OCI-LY3 (cell line): Measurements from ENCODE around the gene MTHFD1L.

Source experiments
- H2AFZ ChIP-seq: fragments of 200-600, 300-600 bp; shearing (Covaris generic); 2 replicates; pipeline ENCODE4 v1.6.0; 2014; ENCODE audit warnings: antibody characterized with exemption, low read depth, low read length
- H3K27ac ChIP-seq: fragments of 200-600, 300-600 bp; sonication (generic); 2 replicates; pipeline ENCODE4 v1.5.1; 2014; ENCODE audit warnings: mild to moderate bottlenecking, low read length, moderate library complexity, mixed read lengths
- H3K27me3 ChIP-seq: fragments of 200-600, 300-600 bp; sonication (generic); 2 replicates; pipeline ENCODE4 v1.6.1; 2014; ENCODE audit warnings: low read depth, low read length, mixed read lengths
- H3K36me3 ChIP-seq: fragments of 200-600, 300-600 bp; sonication (generic); replicated peaks from 2 replicates; pipeline ENCODE3; 2014; ENCODE audit warnings: low read depth, low read length, mixed read lengths
- H3K4me1 ChIP-seq: fragments of 300-600, 200-600 bp; sonication (generic); 2 replicates; pipeline ENCODE4 v1.6.1; 2014; ENCODE audit warnings: low read length, mixed read lengths
- H3K4me2 ChIP-seq: fragments of 200-600, 300-600 bp; sonication (generic); 2 replicates; pipeline ENCODE4 v1.6.1; 2014; ENCODE audit warnings: low read length, mixed read lengths
- H3K4me3 ChIP-seq: fragments of 300-600, 200-600 bp; sonication (generic); 2 replicates; pipeline ENCODE4 v1.5.1; 2014; ENCODE audit warnings: antibody characterized with exemption, mild to moderate bottlenecking, low read length, moderate library complexity
- H3K79me2 ChIP-seq: fragments of 300-600, 200-600 bp; shearing (Covaris generic); 2 replicates; pipeline ENCODE4 v1.6.1; 2014; ENCODE audit warnings: mild to moderate bottlenecking, low read length, mixed read lengths
- H3K9ac ChIP-seq: fragments of 300-600, 200-600 bp; shearing (Covaris generic); 2 replicates; pipeline ENCODE4 v1.6.0; 2014; ENCODE audit warnings: mild to moderate bottlenecking, low read length, moderate library complexity
- H3K9me3 ChIP-seq: fragments of 200-600, 300-600 bp; shearing (Covaris generic); 2 replicates; pipeline ENCODE4 v1.6.1; 2014; ENCODE audit warnings: low read length, mixed read lengths; ENCODE audit not compliant: insufficient read depth
- H4K20me1 ChIP-seq: fragments of 200-600, 300-600 bp; sonication (generic); 2 replicates; pipeline ENCODE4 v1.6.1; 2016; ENCODE audit warnings: low read length, mixed read lengths; ENCODE audit not compliant: insufficient read depth
- CTCF ChIP-seq: fragments of 200-600, 300-600 bp; sonication (generic); IDR thresholded peaks from 2 replicates; pipeline ENCODE4 v1.5.1; 2014; ENCODE audit warnings: antibody characterized with exemption, low read length, low read depth
- EZH2phosphoT487 ChIP-seq: fragments of 200-600 bp; shearing (Covaris generic); IDR thresholded peaks from 2 replicates; pipeline ENCODE4 v1.6.1; 2018; ENCODE audit warnings: antibody characterized with exemption, mixed run types, low read depth

MTHFD1L gene

GRCh38 chr6:151131324-151132007, 266.0 kb downstream of the MTHFD1L start:
- peaks cover 15% of the 10 kb centered on the region for H3K4me1 ChIP-seq
- TF ChIP-seq EZH2phosphoT487 = no peak
- TF ChIP-seq CTCF = no peak
- H3K79me2 ChIP-seq = no peaks in the 10 kb centered on the region
- no peaks in the 10 kb centered on the region; the same call in 1 of the 2 replicates for H3K9me3 ChIP-seq
- no peak overlapping the region for H3K9ac ChIP-seq
- no peak overlapping the region for H2AFZ ChIP-seq
- no peaks in the 10 kb centered on the region for H3K27me3 ChIP-seq
- no peak overlapping the region for H3K4me2 ChIP-seq
- H4K20me1 ChIP-seq = no peaks in the 10 kb centered on the region
- no peak overlapping the region for H3K4me3 ChIP-seq
- peaks cover 5% of the 10 kb centered on the region for H3K36me3 ChIP-seq
- no peak overlapping the region for H3K27ac ChIP-seq

GRCh38 chr6:151136141-151136755, 270.7 kb downstream of the MTHFD1L start:
- H3K27ac ChIP-seq = no peak overlapping the region
- H3K4me3 ChIP-seq = no peak overlapping the region
- no peak overlapping the region for H3K9ac ChIP-seq
- no peaks in the 10 kb centered on the region for H4K20me1 ChIP-seq
- no peak overlapping the region for H2AFZ ChIP-seq
- H3K9me3 ChIP-seq = no peaks in the 10 kb centered on the region
- H3K4me2 ChIP-seq = no peak overlapping the region
- H3K27me3 ChIP-seq = no peaks in the 10 kb centered on the region
- no peaks in the 10 kb centered on the region; the same call in 1 of the 2 replicates for H3K4me1 ChIP-seq
- no peak for TF ChIP-seq CTCF
- no peak for TF ChIP-seq EZH2phosphoT487
- H3K79me2 ChIP-seq = no peaks in the 10 kb centered on the region
- H3K36me3 ChIP-seq = no peaks in the 10 kb centered on the region

- Histone ChIP-seq H3K9ac (no peak overlapping the region), H2AFZ (no peak overlapping the region), H3K27ac (no peak overlapping the region), H4K20me1 (no peaks in the 10 kb centered on the region), H3K36me3 (no peaks in the 10 kb centered on the region), H3K79me2 (no peaks in the 10 kb centered on the region), H3K9me3 (no peaks in the 10 kb centered on the region), H3K4me2 (no peak overlapping the region), H3K27me3 (no peaks in the 10 kb centered on the region), H3K4me1 (no peaks in the 10 kb centered on the region; the same call in 1 of the 2 replicates), H3K4me3 (no peak overlapping the region)
- TF ChIP-seq CTCF (no peak), EZH2phosphoT487 (no peak)
These were observed 272.0 kb downstream of the MTHFD1L start for GRCh38 chr6:151137542-151137941.

DNA sequence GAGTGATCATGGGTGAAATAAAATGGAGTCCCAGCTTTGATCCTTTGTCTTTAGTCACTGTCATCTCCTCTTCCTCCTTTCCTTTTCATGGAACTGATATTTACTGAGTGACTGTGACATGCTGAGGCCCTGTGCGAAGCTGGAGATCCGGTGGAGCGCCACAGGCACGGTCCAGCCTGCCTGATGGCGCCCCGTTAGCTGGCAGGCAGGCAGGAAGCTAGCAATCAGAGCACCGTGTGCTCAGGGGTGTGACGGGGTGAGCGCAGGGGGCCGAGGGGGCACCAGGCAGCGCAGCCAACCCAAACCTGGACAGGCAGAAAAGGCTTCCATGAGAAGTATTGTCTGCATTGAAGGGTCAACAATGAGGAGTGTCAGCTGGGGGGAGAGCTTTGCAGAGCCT, 274.0 kb downstream of the MTHFD1L start:
- H3K9ac ChIP-seq = no peak overlapping the region
- no peaks in the 10 kb centered on the region for H3K9me3 ChIP-seq
- no peaks in the 10 kb centered on the region for H3K27me3 ChIP-seq
- no peak overlapping the region for H3K4me3 ChIP-seq
- no peak overlapping the region for H3K27ac ChIP-seq
- H3K36me3 ChIP-seq = no peaks in the 10 kb centered on the region
- H3K4me2 ChIP-seq = no peak overlapping the region
- H3K79me2 ChIP-seq = no peaks in the 10 kb centered on the region
- H2AFZ ChIP-seq = no peak overlapping the region
- H4K20me1 ChIP-seq = no peaks in the 10 kb centered on the region
- TF ChIP-seq CTCF (no peak), EZH2phosphoT487 (no peak)
- no peaks in the 10 kb centered on the region for H3K4me1 ChIP-seq
